ENCODE measurements around the gene VIM.
A peak's percentile ranks its signal among the peaks of the same experiment; 100 is the strongest.

VIM gene

GRCh38 chr10:17210361-17210760 lies 17.7 kb upstream of the VIM start:
- DNase-seq, result no peak

DNA sequence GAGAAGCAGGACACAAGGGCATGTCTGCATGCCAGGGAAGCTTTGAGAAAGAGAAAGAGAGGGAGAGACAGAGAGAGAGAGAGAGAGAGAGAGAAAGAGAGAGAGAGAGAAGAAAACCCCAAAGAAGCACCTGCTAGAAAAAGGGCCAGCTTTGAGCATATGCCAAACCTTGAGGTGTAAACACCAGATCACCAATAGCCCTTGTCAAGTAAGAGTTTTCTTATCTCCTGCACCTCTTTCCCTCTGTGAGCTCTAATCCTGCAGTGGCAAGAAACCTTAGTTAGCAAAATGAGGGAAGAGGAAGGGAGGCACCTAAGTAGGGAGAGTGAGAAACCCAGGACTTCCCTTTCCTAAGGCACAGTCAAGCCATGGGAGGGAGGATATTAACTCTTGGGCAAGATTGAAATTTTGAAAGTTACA lies 15.2 kb upstream of the VIM start:
- no peak for DNase-seq

GRCh38 chr10:17213646-17214349 lies 14.2 kb upstream of the VIM start:
- DNase-seq, result no peak

GRCh38 chr10:17214526-17214925 lies 13.5 kb upstream of the VIM start:
- no peak for DNase-seq

DNA sequence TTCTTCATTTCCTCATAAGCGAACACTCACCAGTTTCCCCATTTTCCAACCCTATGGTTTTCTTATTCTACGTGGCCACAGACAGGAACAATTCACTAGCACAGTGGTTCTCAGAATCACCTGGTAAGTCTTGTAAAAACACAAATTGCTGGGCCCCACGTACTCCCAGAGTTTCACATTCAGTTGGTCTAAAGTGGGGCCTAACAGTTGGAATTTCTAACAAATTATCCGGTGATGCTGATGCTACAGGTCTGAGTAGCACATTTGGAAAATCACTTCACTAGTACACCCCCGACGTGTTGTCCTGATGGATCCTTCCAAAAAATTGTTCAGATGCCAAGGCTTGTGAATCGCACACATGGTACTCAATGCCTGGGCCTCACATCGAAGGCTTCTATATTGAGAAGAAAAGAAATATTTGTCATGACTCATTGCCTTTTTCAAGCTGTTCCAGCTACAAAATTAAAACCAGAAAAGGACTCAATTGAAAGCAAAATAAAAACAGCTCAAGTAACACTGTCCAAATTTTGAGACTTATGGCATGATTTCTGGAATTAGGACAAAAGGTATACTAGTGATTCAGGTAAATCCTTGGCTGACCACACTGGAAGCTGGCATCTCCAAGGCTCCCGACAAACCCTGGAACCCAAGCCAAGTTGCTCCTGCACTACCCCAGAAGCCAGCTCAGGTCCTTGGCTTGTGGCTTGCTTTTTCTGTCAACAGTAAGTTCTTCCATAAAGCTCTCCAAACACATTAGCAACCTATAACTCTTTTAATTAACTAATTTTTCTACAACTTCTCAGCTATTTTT lies 12.9 kb upstream of the VIM start:
- DNase-seq, result peak; percentile 74

DNA sequence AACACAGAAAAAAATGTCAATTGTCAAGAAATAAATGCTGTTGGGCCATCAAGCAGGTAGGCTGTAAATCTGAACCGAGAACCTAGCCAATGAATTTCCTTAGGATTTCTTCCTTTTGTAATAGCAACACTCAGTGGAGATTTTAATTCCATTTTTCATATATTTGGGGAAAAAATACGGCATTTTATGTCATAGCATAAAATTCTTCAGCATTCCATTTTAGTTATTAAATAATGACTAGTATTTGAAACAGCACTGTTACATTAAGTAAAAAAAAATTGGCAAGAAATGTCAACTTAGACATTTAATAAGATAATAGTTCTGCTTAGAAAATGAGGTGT lies 12.3 kb upstream of the VIM start:
- DNase-seq, result no peak

DNA sequence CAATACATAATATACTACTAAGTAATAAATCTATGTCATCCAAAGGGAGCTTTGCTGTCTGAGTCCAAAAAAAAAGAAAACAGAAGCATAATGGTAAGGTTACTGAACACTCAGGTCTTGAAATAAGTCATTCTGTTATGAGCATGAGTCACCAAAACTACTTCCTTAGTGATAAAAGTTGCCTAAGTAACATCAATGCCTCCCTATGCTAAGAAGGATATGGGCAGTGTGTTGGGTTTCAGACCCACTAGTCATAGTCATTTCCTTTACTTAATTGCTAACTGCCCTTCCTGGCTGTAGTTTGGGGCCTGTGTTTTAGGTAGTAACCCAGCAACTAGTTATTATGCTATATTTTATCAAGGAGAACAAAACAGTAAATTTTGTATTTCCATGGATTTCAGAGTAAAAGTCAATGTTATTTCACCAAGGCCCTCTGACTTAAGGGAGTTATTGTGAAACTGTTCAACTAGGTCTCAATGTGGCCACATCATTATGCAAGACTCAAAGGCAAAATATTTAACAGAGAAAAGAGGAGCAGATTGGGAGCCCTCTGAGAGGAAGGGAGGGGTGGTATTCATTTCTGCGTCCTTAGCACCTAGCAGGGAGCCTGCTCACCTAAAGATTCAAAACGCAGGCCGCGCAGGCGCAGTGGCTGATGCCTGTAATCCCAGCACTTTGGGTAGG lies 11.7 kb upstream of the VIM start:
- DNase-seq, result no peak

GRCh38 chr10:17216901-17217395 lies 11.1 kb upstream of the VIM start:
- no peak for DNase-seq

GRCh38 chr10:17217631-17218232 lies 10.3 kb upstream of the VIM start:
- no peak for DNase-seq

DNA sequence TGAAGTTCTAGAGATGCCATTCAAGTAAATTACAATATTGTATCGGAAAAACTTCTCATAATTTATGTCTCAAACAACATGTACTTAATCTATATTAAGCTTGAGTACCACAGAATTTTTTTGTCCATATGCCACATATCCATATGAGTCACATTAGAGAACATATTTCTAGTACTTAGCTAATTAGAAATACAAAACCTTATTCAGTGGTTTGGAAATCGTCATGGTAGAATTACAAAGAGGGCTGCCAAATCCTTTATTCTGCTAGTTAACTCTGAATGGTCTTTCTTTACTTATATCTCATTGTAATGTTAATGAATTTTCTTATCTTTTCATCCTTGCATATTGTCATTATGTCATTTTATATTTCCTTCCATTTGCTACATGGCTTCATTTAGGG lies 9.0 kb upstream of the VIM start:
- no peak for DNase-seq

- DNase-seq, result no peak
Measured at GRCh38 chr10:17220652-17221100, 7.4 kb upstream of the VIM start.

DNA sequence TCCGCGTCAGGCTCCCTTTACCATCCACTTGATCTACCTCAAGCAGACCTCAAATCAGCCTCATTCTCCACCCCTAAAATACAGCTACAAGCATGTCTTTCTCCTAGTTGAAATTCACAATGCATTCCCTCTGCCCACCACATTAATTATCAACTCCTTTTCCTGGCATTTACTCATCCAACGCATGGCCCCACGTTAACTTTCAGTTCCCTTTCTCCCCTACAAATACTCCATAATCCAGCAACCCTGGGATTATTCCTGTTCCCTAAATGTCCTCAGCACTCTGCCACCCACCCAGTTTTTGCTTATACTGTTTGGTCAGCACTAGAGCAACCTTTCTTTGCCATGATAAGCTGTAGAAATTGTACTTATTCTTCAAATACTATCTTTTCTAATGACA lies 5.7 kb upstream of the VIM start:
- no peak for DNase-seq

- DNase-seq, result no peak
Measured at GRCh38 chr10:17225808-17226207, 2.2 kb upstream of the VIM start.

- DNase-seq, result peak; percentile 70
Measured at GRCh38 chr10:17226891-17227303, 1.1 kb upstream of the VIM start.

- DNase-seq, result no peak
Measured at GRCh38 chr10:17227367-17228090, 512 bp upstream of the VIM start.

DNA sequence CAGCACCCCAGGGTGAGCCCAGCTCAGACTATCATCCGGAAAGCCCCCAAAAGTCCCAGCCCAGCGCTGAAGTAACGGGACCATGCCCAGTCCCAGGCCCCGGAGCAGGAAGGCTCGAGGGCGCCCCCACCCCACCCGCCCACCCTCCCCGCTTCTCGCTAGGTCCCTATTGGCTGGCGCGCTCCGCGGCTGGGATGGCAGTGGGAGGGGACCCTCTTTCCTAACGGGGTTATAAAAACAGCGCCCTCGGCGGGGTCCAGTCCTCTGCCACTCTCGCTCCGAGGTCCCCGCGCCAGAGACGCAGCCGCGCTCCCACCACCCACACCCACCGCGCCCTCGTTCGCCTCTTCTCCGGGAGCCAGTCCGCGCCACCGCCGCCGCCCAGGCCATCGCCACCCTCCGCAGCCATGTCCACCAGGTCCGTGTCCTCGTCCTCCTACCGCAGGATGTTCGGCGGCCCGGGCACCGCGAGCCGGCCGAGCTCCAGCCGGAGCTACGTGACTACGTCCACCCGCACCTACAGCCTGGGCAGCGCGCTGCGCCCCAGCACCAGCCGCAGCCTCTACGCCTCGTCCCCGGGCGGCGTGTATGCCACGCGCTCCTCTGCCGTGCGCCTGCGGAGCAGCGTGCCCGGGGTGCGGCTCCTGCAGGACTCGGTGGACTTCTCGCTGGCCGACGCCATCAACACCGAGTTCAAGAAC lies 1.1 kb downstream of the VIM start:
- DNase-seq, result peak; percentile 95

DNA sequence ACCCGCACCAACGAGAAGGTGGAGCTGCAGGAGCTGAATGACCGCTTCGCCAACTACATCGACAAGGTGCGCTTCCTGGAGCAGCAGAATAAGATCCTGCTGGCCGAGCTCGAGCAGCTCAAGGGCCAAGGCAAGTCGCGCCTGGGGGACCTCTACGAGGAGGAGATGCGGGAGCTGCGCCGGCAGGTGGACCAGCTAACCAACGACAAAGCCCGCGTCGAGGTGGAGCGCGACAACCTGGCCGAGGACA lies 1.6 kb downstream of the VIM start:
- no peak for DNase-seq

- peak; percentile 84 for DNase-seq
Measured at GRCh38 chr10:17229967-17230682, 2.1 kb downstream of the VIM start.

DNA sequence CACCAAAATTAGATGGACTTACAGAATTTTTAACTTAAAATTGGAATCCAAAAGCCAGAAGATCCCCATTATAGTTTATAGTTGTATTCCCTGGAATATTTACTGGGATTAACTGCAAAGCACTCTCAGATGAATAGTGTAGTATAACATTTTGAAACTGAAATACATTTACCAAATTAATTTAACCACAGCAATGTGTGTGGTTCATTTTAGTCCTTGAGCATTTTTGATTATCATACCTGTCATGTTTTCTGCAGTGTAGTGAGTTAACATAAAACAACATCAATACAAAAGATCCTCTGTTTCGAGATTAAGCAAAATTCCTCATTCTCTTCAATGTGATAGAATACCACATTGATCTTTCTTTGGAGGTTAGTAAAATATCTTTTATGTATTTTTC lies 3.7 kb downstream of the VIM start:
- DNase-seq, result no peak

GRCh38 chr10:17232276-17232960 lies 4.4 kb downstream of the VIM start:
- no peak for DNase-seq
